Endodermal cell (in vitro differentiated cells): Measurements from ENCODE around the gene SSBP2. TPM values are rescaled to one million over a fixed set of nuclear protein-coding genes. Genes with fewer than 3 reads are reported as not detected.

Experiments used
- DNase-seq: peaks from one replicate; pipeline ENCODE4 v3.0.0-alpha.2; 2017
- H3K27ac ChIP-seq: 2 replicates; pipeline ENCODE4 v1.5.1; 2013; ENCODE audit warnings: mild to moderate bottlenecking, low read depth, low read length, moderate library complexity
- H3K27me3 ChIP-seq: 2 replicates; pipeline ENCODE4 v1.6.1; 2013; ENCODE audit warnings: mild to moderate bottlenecking, low read length, moderate library complexity; ENCODE audit not compliant: insufficient read depth, control insufficient read depth, poor library complexity, severe bottlenecking
- H3K36me3 ChIP-seq: 2 replicates; pipeline ENCODE4 v1.7.0; 2013; ENCODE audit warnings: mild to moderate bottlenecking, low read length, moderate library complexity; ENCODE audit not compliant: control insufficient read depth, insufficient read depth
- H3K4me1 ChIP-seq: one replicate; pipeline ENCODE4 v1.7.0; 2013; ENCODE audit warnings: low read length; ENCODE audit not compliant: control insufficient read depth, insufficient read depth
- H3K4me3 ChIP-seq: 2 replicates; pipeline ENCODE4 v1.5.1; 2013; ENCODE audit warnings: mild to moderate bottlenecking, low read length, moderate library complexity
- H3K9ac ChIP-seq: 2 replicates; pipeline ENCODE4 v1.6.1; 2013; ENCODE audit warnings: mild to moderate bottlenecking, low read length, moderate library complexity; ENCODE audit not compliant: poor library complexity, severe bottlenecking; ENCODE audit errors: extremely low read depth
- H3K9me3 ChIP-seq: 2 replicates; pipeline ENCODE4 v1.6.1; 2013; ENCODE audit warnings: mild to moderate bottlenecking, low read length, moderate library complexity; ENCODE audit not compliant: control insufficient read depth
- H3K27ac Mint-ChIP-seq: 2 replicates; pipeline ENCODE4 v1.8.0; 2020; ENCODE audit warnings: mixed read lengths
- H3K27me3 Mint-ChIP-seq: 2 replicates; pipeline ENCODE4 v1.8.0; 2021; ENCODE audit warnings: mild to moderate bottlenecking, mixed read lengths; ENCODE audit not compliant: insufficient read depth
- H3K36me3 Mint-ChIP-seq: 2 replicates; pipeline ENCODE4 v1.8.0; 2020; ENCODE audit warnings: low read depth, mixed read lengths
- H3K4me1 Mint-ChIP-seq: 2 replicates; pipeline ENCODE4 v1.8.0; 2020; ENCODE audit warnings: mixed read lengths
- H3K4me3 Mint-ChIP-seq: 2 replicates; pipeline ENCODE4 v1.8.0; 2020; ENCODE audit warnings: mild to moderate bottlenecking, moderate library complexity, mixed read lengths
- H3K9me3 Mint-ChIP-seq: 2 replicates; pipeline ENCODE4 v1.8.0; 2020; ENCODE audit warnings: mild to moderate bottlenecking, mixed read lengths
- WGBS, 2 experiments: methylation state at CpG; one replicate each; pipeline versions ENCODE4 v1.1.5 to v1.1.7; 2013; ENCODE audit warnings: missing lambda C conversion rate in 2 of 2, mixed read lengths in 1 of 2; ENCODE audit not compliant: insufficient coverage in 1 of 2, insufficient read length in 1 of 2; 5-methylcytosine and 5-hydroxymethylcytosine counted together
- total RNA-seq, 2 donors: library from RNA; stranded (reverse); fragmentation: NEBNext Ultra II Directional in 1 of 2; extraction: Animal tissue kit (Norgen Biotek cat#: 25700) in 1 of 2; gene quantifications; 2 replicates in 1 of 2; 3 replicates in 1 of 2; pipeline ENCODE4 v1.2.1, GENCODE V29; 2021
- TF ChIP-seq, protein P1 (sequence below): fragments of 200-600 bp; sonication (generic); conservative IDR thresholded peaks from 2 replicates; pipeline ENCODE4 v1.5.0; 2021; ENCODE audit warnings: antibody characterized with exemption, mild to moderate bottlenecking

SSBP2 gene
- total RNA-seq, 2 donors from 2014 or later, result 27.5 to 30.2 TPM

- Histone ChIP-seq H3K27me3 (no peaks in the 10 kb centered on the region), H3K4me1 (no peaks in the 10 kb centered on the region), H3K27ac (no peak overlapping the region), H3K9me3 (no peaks in the 10 kb centered on the region), H3K36me3 (no peaks in the 10 kb centered on the region), H3K9ac (no peak overlapping the region), H3K4me3 (no peak overlapping the region)
- no peaks in the 10 kb centered on the region for H3K36me3 Mint-ChIP-seq
- DNase-seq, result no peak
- TF ChIP-seq, protein P1, sequence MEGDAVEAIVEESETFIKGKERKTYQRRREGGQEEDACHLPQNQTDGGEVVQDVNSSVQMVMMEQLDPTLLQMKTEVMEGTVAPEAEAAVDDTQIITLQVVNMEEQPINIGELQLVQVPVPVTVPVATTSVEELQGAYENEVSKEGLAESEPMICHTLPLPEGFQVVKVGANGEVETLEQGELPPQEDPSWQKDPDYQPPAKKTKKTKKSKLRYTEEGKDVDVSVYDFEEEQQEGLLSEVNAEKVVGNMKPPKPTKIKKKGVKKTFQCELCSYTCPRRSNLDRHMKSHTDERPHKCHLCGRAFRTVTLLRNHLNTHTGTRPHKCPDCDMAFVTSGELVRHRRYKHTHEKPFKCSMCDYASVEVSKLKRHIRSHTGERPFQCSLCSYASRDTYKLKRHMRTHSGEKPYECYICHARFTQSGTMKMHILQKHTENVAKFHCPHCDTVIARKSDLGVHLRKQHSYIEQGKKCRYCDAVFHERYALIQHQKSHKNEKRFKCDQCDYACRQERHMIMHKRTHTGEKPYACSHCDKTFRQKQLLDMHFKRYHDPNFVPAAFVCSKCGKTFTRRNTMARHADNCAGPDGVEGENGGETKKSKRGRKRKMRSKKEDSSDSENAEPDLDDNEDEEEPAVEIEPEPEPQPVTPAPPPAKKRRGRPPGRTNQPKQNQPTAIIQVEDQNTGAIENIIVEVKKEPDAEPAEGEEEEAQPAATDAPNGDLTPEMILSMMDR, result no peak
- 98% methylated on average over 2 of the region's 2 CpGs; no CpG with 5 or more reads in 1 of the 2 experiments for WGBS, 2 experiments
- no peak overlapping the region for H3K4me3 Mint-ChIP-seq
- no peak overlapping the region for H3K27ac Mint-ChIP-seq
- H3K27me3 Mint-ChIP-seq, result no peaks in the 10 kb centered on the region
- no peaks in the 10 kb centered on the region for H3K4me1 Mint-ChIP-seq
- no peaks in the 10 kb centered on the region for H3K9me3 Mint-ChIP-seq
Measured at GRCh38 chr5:81685471-81685870, 65.4 kb downstream of the SSBP2 start.

DNA sequence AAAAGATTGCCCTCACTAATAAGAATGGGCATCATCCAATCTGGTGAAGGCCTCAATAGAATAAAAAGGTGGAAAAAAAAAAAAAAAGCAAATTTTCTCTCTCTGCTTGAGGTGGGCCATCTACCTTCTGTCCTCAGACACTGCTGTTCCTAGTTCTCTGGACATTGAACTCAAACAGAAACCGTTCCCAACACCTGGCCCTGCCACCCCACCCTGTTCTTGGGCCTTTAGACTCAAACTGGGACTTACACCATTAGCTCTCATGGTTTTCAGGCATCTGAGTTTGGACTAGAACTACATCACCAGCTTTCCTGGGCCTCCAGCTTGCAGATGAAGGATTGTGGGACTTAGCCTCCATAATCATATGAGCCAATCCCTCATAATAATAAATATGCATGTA lies 71.0 kb downstream of the SSBP2 start:
- TF ChIP-seq, protein P1, result no peak
- no peaks in the 10 kb centered on the region for H3K36me3 Mint-ChIP-seq
- H3K4me1 Mint-ChIP-seq, result peaks cover 8% of the 10 kb centered on the region
- peaks cover 7% of the 10 kb centered on the region for H3K9me3 Mint-ChIP-seq
- no peak for DNase-seq
- H3K27me3 ChIP-seq, result no peaks in the 10 kb centered on the region
- no peak overlapping the region for H3K4me3 Mint-ChIP-seq
- no peak overlapping the region for H3K27ac ChIP-seq
- H3K9me3 ChIP-seq, result peaks cover 7% of the 10 kb centered on the region
- no peaks in the 10 kb centered on the region for H3K27me3 Mint-ChIP-seq
- no peaks in the 10 kb centered on the region for H3K36me3 ChIP-seq
- 95 to 100% methylated on average over 1 of the region's 1 CpG for WGBS, 2 experiments
- H3K4me3 ChIP-seq, result no peak overlapping the region
- no peak overlapping the region for H3K9ac ChIP-seq
- no peak overlapping the region for H3K27ac Mint-ChIP-seq
- H3K4me1 ChIP-seq, result no peaks in the 10 kb centered on the region

DNA sequence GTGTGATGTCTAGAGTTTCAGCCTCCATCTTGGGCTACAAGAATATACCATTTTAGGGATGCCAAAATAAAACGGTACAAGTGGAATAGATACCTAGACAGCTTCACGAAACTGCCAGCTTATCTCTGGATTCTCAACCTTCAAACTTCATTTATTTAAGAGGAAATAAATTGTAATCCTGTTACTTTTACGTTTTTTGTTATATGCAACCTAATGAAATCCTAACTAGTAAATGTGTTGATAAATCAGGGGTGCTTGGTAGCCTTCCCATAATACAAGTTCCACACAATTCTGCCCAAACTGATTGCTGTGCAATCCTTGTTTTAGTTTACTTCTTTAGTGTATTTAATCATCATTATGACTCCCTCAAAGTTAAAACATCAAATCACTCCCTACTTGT lies 75.5 kb downstream of the SSBP2 start:
- Mint-ChIP-seq H3K27me3 (no peaks in the 10 kb centered on the region), H3K4me1 (peaks cover 8% of the 10 kb centered on the region), H3K27ac (no peak overlapping the region), H3K9me3 (peaks cover 7% of the 10 kb centered on the region), H3K4me3 (no peak overlapping the region), H3K36me3 (no peaks in the 10 kb centered on the region)
- no peak for DNase-seq
- 83 to 88% methylated on average over 1 to 3 of the region's 3 CpGs for WGBS, 2 experiments
- Histone ChIP-seq H3K36me3 (no peaks in the 10 kb centered on the region), H3K27me3 (no peaks in the 10 kb centered on the region), H3K9ac (no peak overlapping the region), H3K27ac (no peak overlapping the region), H3K4me3 (no peak overlapping the region), H3K9me3 (peaks cover 7% of the 10 kb centered on the region), H3K4me1 (no peaks in the 10 kb centered on the region)
- TF ChIP-seq, protein P1, result no peak
